SK-N-SH (cell line): ENCODE measurements around the gene CBR1.

Experiments used
- CTCF ChIP-seq: fragments of 200-600 bp; sonication (generic); IDR thresholded peaks from 2 replicates; pipeline ENCODE4 v1.6.1; 2017; ENCODE audit warnings: antibody characterized with exemption, mild to moderate bottlenecking, moderate library complexity
- EP300 ChIP-seq, 2 experiments: IDR thresholded peaks; 2 replicates each; pipeline versions ENCODE4 v1.4.0 to v1.6.1; 2012; ENCODE audit warnings: borderline replicate concordance in 1 of 2, low read depth in 1 of 2, low read length in 1 of 2
- EZH2phosphoT487 ChIP-seq: fragments of 200-600 bp; sonication (generic); IDR thresholded peaks from 2 replicates; pipeline ENCODE4 v1.6.1; 2017; ENCODE audit warnings: low read depth, mixed run types, mild to moderate bottlenecking, antibody characterized with exemption, moderate library complexity, borderline replicate concordance
- FOSL2 ChIP-seq: IDR thresholded peaks from 2 replicates; pipeline ENCODE4 v1.4.0; 2012; ENCODE audit warnings: low read depth, mild to moderate bottlenecking, moderate library complexity, borderline replicate concordance
- FOXJ3 ChIP-seq: sonication (generic); formaldehyde crosslinking; IDR thresholded peaks from 2 replicates; pipeline ENCODE4 v1.5.1; 2020; ENCODE audit warnings: mild to moderate bottlenecking, missing genetic modification reagents
- RAD21 ChIP-seq: IDR thresholded peaks from 2 replicates; pipeline ENCODE4 v1.6.1; 2012; ENCODE audit warnings: mild to moderate bottlenecking, low read length
- REST ChIP-seq: IDR thresholded peaks from 2 replicates; pipeline ENCODE4 v1.6.1; 2012; ENCODE audit warnings: mild to moderate bottlenecking, low read depth, low read length, moderate library complexity
- RXRA ChIP-seq: IDR thresholded peaks from 2 replicates; pipeline ENCODE4 v1.4.0; 2012; ENCODE audit warnings: low read depth, mild to moderate bottlenecking, borderline replicate concordance
- SIN3A ChIP-seq: IDR thresholded peaks from 2 replicates; pipeline ENCODE4 v1.6.1; 2012; ENCODE audit warnings: low read depth, mild to moderate bottlenecking, low read length, moderate library complexity, borderline replicate concordance
- SMC3 ChIP-seq: IDR thresholded peaks from 2 replicates; pipeline ENCODE4 v1.6.1; 2012; ENCODE audit warnings: low read depth, low read length, improper control_type of control experiment
- USF2 ChIP-seq: fragments of 150-350 bp; IDR thresholded peaks from 2 replicates; pipeline ENCODE4 v1.6.1; 2017; ENCODE audit warnings: antibody characterized with exemption, low read length, low read depth, borderline replicate concordance

GRCh38 chr21:36104317-36105300 is 34.8 kb downstream of the CBR1 start:
- TF ChIP-seq RXRA (no peak), CTCF (peak; percentile 39), USF2 (no peak), EZH2phosphoT487 (no peak), FOXJ3 (CRISPR knock-in tag) (no peak), EP300 (IDR thresholded peaks at IDR 0.05; ENCODE audit: borderline replicate concordance in 1 of 2, low read depth in 1 of 2, low read length in 1 of 2) (no peak), SMC3 (no peak), RAD21 (peak; percentile 5; the same call in 1 of the 2 replicates), SIN3A (no peak), FOSL2 (no peak), REST (no peak)
